Measurements from ENCODE around the gene PARN. TPM values are rescaled to one million over a fixed set of nuclear protein-coding genes. Genes with fewer than 3 reads are reported as not detected.
"Not testable (repeated sequence)": the region's sequence is repeated elsewhere in the genome, so short reads cannot be mapped to it uniquely, and the experiment has no call there.

PARN gene
- total RNA-seq, 1 experiment from 2014 or later = 56.2 TPM

DNA sequence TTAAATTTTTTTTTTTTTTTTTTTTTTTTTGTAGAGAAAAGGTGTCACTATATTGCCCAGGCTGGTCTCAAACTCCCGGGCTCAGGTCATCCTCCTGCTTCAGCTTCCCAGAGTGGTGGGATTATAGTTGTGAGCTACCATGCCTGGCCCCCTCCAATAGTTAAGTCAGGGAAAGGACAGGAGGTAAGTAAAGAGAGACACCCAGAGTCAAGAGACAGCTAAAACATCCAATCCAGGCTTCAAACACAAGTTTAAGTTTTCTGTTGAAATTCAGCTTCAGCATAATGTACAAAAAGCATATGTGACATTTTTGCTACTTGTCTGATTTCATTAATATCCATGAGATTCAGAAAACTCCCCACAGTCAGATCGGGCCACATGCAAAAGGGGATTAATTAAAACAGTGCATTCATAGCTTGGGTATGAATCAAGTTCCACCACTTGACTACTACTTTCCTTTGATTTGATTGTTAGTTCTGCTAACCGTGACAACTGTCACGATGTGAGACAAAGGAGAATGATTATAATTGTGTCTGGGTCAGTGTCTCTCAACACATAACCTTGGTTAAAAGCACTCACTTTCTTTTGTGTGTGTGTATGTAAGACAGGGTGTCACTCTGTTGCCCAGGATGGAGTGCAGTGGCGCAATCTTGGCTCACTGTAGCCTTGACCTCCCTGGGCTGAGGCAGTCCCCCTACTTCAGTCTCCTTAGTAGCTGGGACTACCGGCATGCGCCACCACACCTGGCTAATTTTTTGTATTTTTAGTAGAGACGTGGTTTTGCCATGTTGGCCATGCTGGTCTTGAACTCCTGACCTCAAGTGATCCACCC, 184.9 kb downstream of the PARN start:
- no peak overlapping the region for H4K91ac ChIP-seq (ENCODE audit: insufficient read length, low read depth, low read length)
- H2AFZ ChIP-seq (ENCODE audit: low read length) = no peak overlapping the region
- no peak overlapping the region for H4K8ac ChIP-seq (replicated peaks; ENCODE audit: insufficient read length, low read depth, low read length)
- H2AK5ac ChIP-seq (ENCODE audit: insufficient read length, low read length) = no peak overlapping the region
- H3K36me3 Mint-ChIP-seq (ENCODE audit: insufficient read depth in 1 of 3, low read depth in 3 of 3) = peaks cover 0 to 9% (median 0%) of the 10 kb centered on the region in 3 experiments; a peak in 2 of 7 replicates
- H4K5ac ChIP-seq (ENCODE audit: insufficient read length, low read depth, low read length) = no peak overlapping the region
- H2BK120ac ChIP-seq (ENCODE audit: low read depth, low read length, poor library complexity, severe bottlenecking) = no peak overlapping the region
- H3K4me1 Mint-ChIP-seq = peaks cover 8 to 11% of the 10 kb centered on the region in 2 experiments; a peak in 3 of 4 replicates
- no peak overlapping the region for H3T11ph ChIP-seq (ENCODE audit: low read length)
- H3K23ac ChIP-seq (ENCODE audit: insufficient read length, low read depth, low read length) = no peak overlapping the region
- no peaks in the 10 kb centered on the region for H3K27me3 Mint-ChIP-seq (ENCODE audit: low read depth)
- no peak overlapping the region for H3K4me3 Mint-ChIP-seq
- no peak overlapping the region for H2BK12ac ChIP-seq (ENCODE audit: insufficient read length, low read depth, low read length)
- no peaks in the 10 kb centered on the region for H4K20me1 ChIP-seq (ENCODE audit: control insufficient read depth, insufficient read depth, insufficient read length)
- H3K18ac ChIP-seq (ENCODE audit: insufficient read length, low read depth, low read length) = no peak overlapping the region
- H3K27ac Mint-ChIP-seq = peak overlapping the region in 1 of 3 experiments; percentile 87; a peak in 1 of 7 replicates
- no peak overlapping the region for H2BK15ac ChIP-seq (ENCODE audit: low read depth, low read length)
- H3K4ac ChIP-seq (ENCODE audit: low read depth, low read length) = no peak overlapping the region
- H3K79me2 ChIP-seq (ENCODE audit: insufficient read depth, low read length) = no peaks in the 10 kb centered on the region
- H3K79me1 ChIP-seq (ENCODE audit: insufficient read depth, low read depth, low read length, poor library complexity, severe bottlenecking) = no peaks in the 10 kb centered on the region
- H3K27me3 ChIP-seq (ENCODE audit: insufficient read depth, low read length) = no peaks in the 10 kb centered on the region
- TF ChIP-seq, protein P1, sequence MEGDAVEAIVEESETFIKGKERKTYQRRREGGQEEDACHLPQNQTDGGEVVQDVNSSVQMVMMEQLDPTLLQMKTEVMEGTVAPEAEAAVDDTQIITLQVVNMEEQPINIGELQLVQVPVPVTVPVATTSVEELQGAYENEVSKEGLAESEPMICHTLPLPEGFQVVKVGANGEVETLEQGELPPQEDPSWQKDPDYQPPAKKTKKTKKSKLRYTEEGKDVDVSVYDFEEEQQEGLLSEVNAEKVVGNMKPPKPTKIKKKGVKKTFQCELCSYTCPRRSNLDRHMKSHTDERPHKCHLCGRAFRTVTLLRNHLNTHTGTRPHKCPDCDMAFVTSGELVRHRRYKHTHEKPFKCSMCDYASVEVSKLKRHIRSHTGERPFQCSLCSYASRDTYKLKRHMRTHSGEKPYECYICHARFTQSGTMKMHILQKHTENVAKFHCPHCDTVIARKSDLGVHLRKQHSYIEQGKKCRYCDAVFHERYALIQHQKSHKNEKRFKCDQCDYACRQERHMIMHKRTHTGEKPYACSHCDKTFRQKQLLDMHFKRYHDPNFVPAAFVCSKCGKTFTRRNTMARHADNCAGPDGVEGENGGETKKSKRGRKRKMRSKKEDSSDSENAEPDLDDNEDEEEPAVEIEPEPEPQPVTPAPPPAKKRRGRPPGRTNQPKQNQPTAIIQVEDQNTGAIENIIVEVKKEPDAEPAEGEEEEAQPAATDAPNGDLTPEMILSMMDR (conservative IDR thresholded peaks at IDR 0.05) = no peak
- H3K4me1 ChIP-seq (ENCODE audit: insufficient read depth, low read length) = no peaks in the 10 kb centered on the region
- no peak overlapping the region for H3K9ac ChIP-seq (ENCODE audit: extremely low read depth, insufficient read length, low read length)
- no peaks in the 10 kb centered on the region for H3K9me3 ChIP-seq (ENCODE audit: control insufficient read depth, low read depth, low read length)
- H3K27ac ChIP-seq (ENCODE audit: insufficient read length, low read depth, low read length) = no peak overlapping the region
- H2BK5ac ChIP-seq (ENCODE audit: insufficient read length, low read length) = no peak overlapping the region
- H2BK20ac ChIP-seq (ENCODE audit: low read depth, low read length, poor library complexity, severe bottlenecking) = no peak overlapping the region
- H3K56ac ChIP-seq (ENCODE audit: insufficient read length, low read depth, low read length) = no peak overlapping the region
- no CpG with 5 or more reads among the region's 8 CpGs for WGBS (ENCODE audit: extremely low coverage, insufficient read length, low lambda C conversion rate)
- no peaks in the 10 kb centered on the region for H3K9me3 Mint-ChIP-seq
- H3K4me2 ChIP-seq (ENCODE audit: insufficient read depth, insufficient read length, low read length) = no peak overlapping the region
- H3K23me2 ChIP-seq (ENCODE audit: insufficient read length, low read depth, low read length, poor library complexity, severe bottlenecking) = no peaks in the 10 kb centered on the region
- no peak overlapping the region for H3K14ac ChIP-seq (ENCODE audit: insufficient read depth, low read length)
- DNase-seq = no peak

DNA sequence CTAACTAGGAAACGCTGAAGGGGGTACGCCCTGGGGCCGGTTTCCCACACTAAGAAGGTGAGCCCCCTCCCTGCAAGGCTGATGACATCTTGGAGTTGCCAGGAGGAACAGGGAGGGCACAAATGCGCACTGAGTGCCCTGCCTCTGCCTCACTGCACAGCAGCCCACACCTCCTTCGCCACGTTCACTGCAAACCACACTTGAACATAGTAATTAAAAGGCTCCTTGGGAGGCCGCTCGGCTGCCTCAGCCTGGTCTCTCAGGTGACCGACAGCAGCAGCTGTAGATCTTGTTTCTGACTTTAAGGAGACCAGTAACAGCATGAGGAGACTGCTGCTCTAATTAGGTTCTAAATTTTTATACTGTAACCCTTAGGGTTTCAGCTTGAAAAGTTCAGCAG, 188.5 kb downstream of the PARN start:
- not testable (repeated sequence) for H3T11ph ChIP-seq (ENCODE audit: low read length); H3K23ac ChIP-seq (ENCODE audit: insufficient read length, low read depth, low read length); H3K9ac ChIP-seq (ENCODE audit: extremely low read depth, insufficient read length, low read length); H3K4me1 Mint-ChIP-seq; H3K27me3 ChIP-seq (ENCODE audit: insufficient read depth, low read length); H3K4me2 ChIP-seq (ENCODE audit: insufficient read depth, insufficient read length, low read length); H3K27me3 Mint-ChIP-seq (ENCODE audit: low read depth); H3K18ac ChIP-seq (ENCODE audit: insufficient read length, low read depth, low read length); H3K36me3 Mint-ChIP-seq (ENCODE audit: insufficient read depth in 1 of 3, low read depth in 3 of 3); H2BK120ac ChIP-seq (ENCODE audit: low read depth, low read length, poor library complexity, severe bottlenecking); H3K14ac ChIP-seq (ENCODE audit: insufficient read depth, low read length); H3K56ac ChIP-seq (ENCODE audit: insufficient read length, low read depth, low read length); H4K91ac ChIP-seq (ENCODE audit: insufficient read length, low read depth, low read length); H2BK12ac ChIP-seq (ENCODE audit: insufficient read length, low read depth, low read length); H3K4me1 ChIP-seq (ENCODE audit: insufficient read depth, low read length); DNase-seq; H3K27ac Mint-ChIP-seq; H2AFZ ChIP-seq (ENCODE audit: low read length); H3K27ac ChIP-seq (ENCODE audit: insufficient read length, low read depth, low read length); H2BK15ac ChIP-seq (ENCODE audit: low read depth, low read length); H2BK5ac ChIP-seq (ENCODE audit: insufficient read length, low read length); H3K9me3 Mint-ChIP-seq; H2AK5ac ChIP-seq (ENCODE audit: insufficient read length, low read length); H2BK20ac ChIP-seq (ENCODE audit: low read depth, low read length, poor library complexity, severe bottlenecking); H3K79me1 ChIP-seq (ENCODE audit: insufficient read depth, low read depth, low read length, poor library complexity, severe bottlenecking); H3K79me2 ChIP-seq (ENCODE audit: insufficient read depth, low read length); H3K9me3 ChIP-seq (ENCODE audit: control insufficient read depth, low read depth, low read length); H4K20me1 ChIP-seq (ENCODE audit: control insufficient read depth, insufficient read depth, insufficient read length); H3K4ac ChIP-seq (ENCODE audit: low read depth, low read length); H4K5ac ChIP-seq (ENCODE audit: insufficient read length, low read depth, low read length); H3K4me3 Mint-ChIP-seq; H3K23me2 ChIP-seq (ENCODE audit: insufficient read length, low read depth, low read length, poor library complexity, severe bottlenecking); H4K8ac ChIP-seq (replicated peaks; ENCODE audit: insufficient read length, low read depth, low read length)
- whole genome bisulfite sequencing (ENCODE audit: extremely low coverage, insufficient read length, low lambda C conversion rate) = no CpG with 5 or more reads among the region's 9 CpGs
